ENCODE results near the gene TTC34. TPM values are rescaled to one million over a fixed set of nuclear protein-coding genes. Genes with fewer than 3 reads are reported as not detected.

TTC34 gene
- total and polyA plus RNA-seq, 9 donors = 0.12 to 3.2 (median 2.2) TPM

GRCh38 chr1:2804628-2805351 is 3.3 kb upstream of the TTC34 start:
- no peaks in the 10 kb centered on the region for H3K27me3 ChIP-seq
- WGBS, 3 donors = 53 to 58% (median 56%) methylated on average over 16 to 19 of the region's 19 CpGs
- DNase-seq = peak in 2 of 5 donors; percentile 3 to 17
- no peaks in the 10 kb centered on the region for H3K9me3 ChIP-seq
- H3K4me3 ChIP-seq = no peak overlapping the region
- intact Hi-C loops (cut with DNase I) = no loop called here
- no peaks in the 10 kb centered on the region for H3K36me3 ChIP-seq
- H3K27ac ChIP-seq = no peak overlapping the region
- TF ChIP-seq POLR2A (IDR thresholded peaks at IDR 0.05) = no peak
- no peak for TF ChIP-seq EP300 (IDR thresholded peaks at IDR 0.05)
- TF ChIP-seq CTCF (IDR thresholded peaks at IDR 0.05) = no peak
- no peaks in the 10 kb centered on the region for H3K4me1 ChIP-seq (ENCODE audit: insufficient read depth)

- Histone ChIP-seq H3K36me3 (no peaks in the 10 kb centered on the region), H3K4me3 (no peak overlapping the region), H3K9me3 (no peaks in the 10 kb centered on the region), H3K27me3 (no peaks in the 10 kb centered on the region), H3K4me1 (ENCODE audit: insufficient read depth) (no peaks in the 10 kb centered on the region), H3K27ac (no peak overlapping the region)
- no peak for TF ChIP-seq EP300 (IDR thresholded peaks at IDR 0.05)
- TF ChIP-seq POLR2A (IDR thresholded peaks at IDR 0.05) = no peak
- no peak for TF ChIP-seq CTCF (IDR thresholded peaks at IDR 0.05)
- peak in 2 of 5 donors; percentile 4 to 21 for DNase-seq
- 37 to 43% (median 38%) methylated on average over 17 to 19 of the region's 19 CpGs for WGBS, 3 donors
- intact Hi-C loops (cut with DNase I) = no loop called here
These were observed 2.6 kb upstream of the TTC34 start for GRCh38 chr1:2803931-2804627.

- intact Hi-C loops (cut with DNase I) = no loop called here
- TF ChIP-seq EP300 (IDR thresholded peaks at IDR 0.05) = no peak
- no peak for TF ChIP-seq POLR2A (IDR thresholded peaks at IDR 0.05)
- TF ChIP-seq CTCF (IDR thresholded peaks at IDR 0.05) = no peak
- Histone ChIP-seq H3K36me3 (no peaks in the 10 kb centered on the region), H3K27ac (no peak overlapping the region), H3K27me3 (no peaks in the 10 kb centered on the region), H3K9me3 (no peaks in the 10 kb centered on the region), H3K4me1 (ENCODE audit: insufficient read depth) (no peaks in the 10 kb centered on the region), H3K4me3 (no peak overlapping the region)
- peak in 2 of 5 donors; percentile 8 to 12 for DNase-seq
- 75 to 77% (median 77%) methylated on average over 37 of the region's 37 CpGs for WGBS, 3 donors
These were observed 1.8 kb upstream of the TTC34 start for GRCh38 chr1:2803086-2803930.

- no peak overlapping the region for H3K27ac ChIP-seq
- H3K9me3 ChIP-seq = no peaks in the 10 kb centered on the region
- intact Hi-C loops (cut with DNase I) = no loop called here
- no peak overlapping the region for H3K4me3 ChIP-seq
- H3K4me1 ChIP-seq (ENCODE audit: insufficient read depth) = no peaks in the 10 kb centered on the region
- no peak for TF ChIP-seq POLR2A (IDR thresholded peaks at IDR 0.05)
- no peak for TF ChIP-seq CTCF (IDR thresholded peaks at IDR 0.05)
- no peak for TF ChIP-seq EP300 (IDR thresholded peaks at IDR 0.05)
- DNase-seq = peak in 2 of 5 donors; percentile 6 to 15
- no peaks in the 10 kb centered on the region for H3K36me3 ChIP-seq
- no peaks in the 10 kb centered on the region for H3K27me3 ChIP-seq
- WGBS, 3 donors = 63 to 71% (median 67%) methylated on average over 5 to 10 of the region's 10 CpGs
These were observed 998 bp upstream of the TTC34 start for GRCh38 chr1:2802421-2802961.

Data from ovary (tissue), 9 donors.